HepG2 (cell line): ENCODE results near the gene MSI2. TPM values are rescaled to one million over a fixed set of nuclear protein-coding genes. Genes with fewer than 3 reads are reported as not detected.

Source experiments
- ARNT ChIP-seq: fragments of 450-650 bp; IDR thresholded peaks from 2 replicates; pipeline ENCODE4 v1.6.1; 2017
- BHLHE40 ChIP-seq: IDR thresholded peaks from 2 replicates; pipeline ENCODE4 v1.6.1; 2011; ENCODE audit warnings: low read length, improper control_type of control experiment
- DMTF1 ChIP-seq: sonication (generic); formaldehyde crosslinking; IDR thresholded peaks from 2 replicates; pipeline ENCODE4 v1.4.0; 2020; ENCODE audit warnings: mild to moderate bottlenecking, missing genetic modification reagents
- GABPA ChIP-seq, 2 experiments: IDR thresholded peaks; 2 replicates each; pipeline ENCODE4 v1.6.1; 2011 to 2016; ENCODE audit warnings: low read depth in 2 of 2, low read length in 1 of 2, missing biosample characterization in 1 of 2, missing genetic modification characterization in 1 of 2
- GLI4 ChIP-seq: sonication (generic); formaldehyde crosslinking; IDR thresholded peaks from 2 replicates; pipeline ENCODE4 v1.5.1; 2020; ENCODE audit warnings: missing genetic modification reagents, mild to moderate bottlenecking, moderate library complexity, borderline replicate concordance
- HINFP ChIP-seq: sonication (generic); formaldehyde crosslinking; IDR thresholded peaks from 2 replicates; pipeline ENCODE4 v1.4.0; 2020; ENCODE audit warnings: low read depth, mild to moderate bottlenecking, missing genetic modification reagents
- MLX ChIP-seq: IDR thresholded peaks from 2 replicates; pipeline ENCODE4 v1.6.1; 2016
- PCBP1 ChIP-seq: fragments of 200-400 bp; formaldehyde crosslinking; IDR thresholded peaks from 2 replicates; pipeline ENCODE4 v1.6.1; 2017; ENCODE audit warnings: mild to moderate bottlenecking, low read depth, low read length, borderline replicate concordance
- TFAP4 ChIP-seq: sonication (generic); IDR thresholded peaks from 2 replicates; pipeline ENCODE4 v1.6.1; 2016; ENCODE audit warnings: low read depth, borderline replicate concordance
- ZIK1 ChIP-seq: sonication (generic); formaldehyde crosslinking; IDR thresholded peaks from 2 replicates; pipeline ENCODE4 v1.5.0; 2020; ENCODE audit warnings: mild to moderate bottlenecking, low read depth, missing genetic modification reagents, borderline replicate concordance
- ZKSCAN8 ChIP-seq: IDR thresholded peaks from 2 replicates; pipeline ENCODE4 v1.6.1; 2016; ENCODE audit warnings: borderline replicate concordance, missing genetic modification reagents, missing compliant biosample characterization
- ZNF232 ChIP-seq: sonication (generic); formaldehyde crosslinking; IDR thresholded peaks from 2 replicates; pipeline ENCODE4 v1.4.0; 2020; ENCODE audit warnings: missing genetic modification reagents, borderline replicate concordance
- ZNF256 ChIP-seq: sonication (generic); formaldehyde crosslinking; conservative IDR thresholded peaks from 2 replicates; pipeline ENCODE4 v1.4.0; 2020; ENCODE audit warnings: missing genetic modification reagents
- ZNF317 ChIP-seq: sonication (generic); formaldehyde crosslinking; IDR thresholded peaks from 2 replicates; pipeline ENCODE4 v1.5.0; 2020; ENCODE audit warnings: mild to moderate bottlenecking, missing genetic modification reagents
- ZNF543 ChIP-seq: sonication (generic); formaldehyde crosslinking; IDR thresholded peaks from 2 replicates; pipeline ENCODE4 v1.4.0; 2020; ENCODE audit warnings: mild to moderate bottlenecking, missing genetic modification reagents
- ZNF615 ChIP-seq: sonication (generic); formaldehyde crosslinking; IDR thresholded peaks from 2 replicates; pipeline ENCODE4 v1.5.0; 2020; ENCODE audit warnings: mild to moderate bottlenecking, missing genetic modification reagents, borderline replicate concordance
- ZNF674 ChIP-seq: sonication (generic); formaldehyde crosslinking; IDR thresholded peaks from 2 replicates; pipeline ENCODE4 v1.5.0; 2020; ENCODE audit warnings: low read depth, mild to moderate bottlenecking, missing genetic modification reagents
- polyA plus RNA-seq, 8 experiments: library from polyadenylated mRNA; depleted of rRNA in 3 of 8; stranded (reverse) in 7 of 8; unstranded in 1 of 8; fragments of >200 nt; fragmentation: Illumina TruSeq in 4 of 8; extraction: Trizol in 4 of 8; gene quantifications; 2 replicates each; pipeline versions ENCODE4 v1.2.1 to v1.2.3, GENCODE V29; 2011 to 2016; ENCODE audit warnings: low read depth in 4 of 8, missing spikeins in 1 of 8, mixed read lengths in 1 of 8; ENCODE audit not compliant: insufficient read depth in 1 of 8
- total RNA-seq, 5 experiments: library from RNA; depleted of rRNA; stranded (reverse); fragments of >200 nt; fragmentation: Illumina TruSeq; extraction: Trizol; gene quantifications; 2 replicates each; pipeline ENCODE4 v1.2.3, GENCODE V29; 2016; ENCODE audit warnings: low read depth in 1 of 5
- TF ChIP-seq, protein P1 (sequence below): sonication (generic); formaldehyde crosslinking; IDR thresholded peaks from 2 replicates; pipeline ENCODE4 v1.4.0; 2020; ENCODE audit warnings: missing genetic modification reagents

The MSI2 gene
- total and polyA plus RNA-seq, 2 of the 13 experiments (the other 11 are each of a cell fraction or from before 2014, with no cell fraction given) = 77.5 to 78.4 TPM

- TF ChIP-seq HINFP (0 out of 2 replicates have a peak, but pooled peaks have one; percentile 28), PCBP1 (no peak), ZKSCAN8 (CRISPR knock-in tag) (peak; percentile 88), ZNF317 (peak; percentile 66; the same call in 1 of the 2 replicates), GABPA (IDR thresholded peaks at IDR 0.05; ENCODE audit: low read depth, low read length) (no peak), GABPA (CRISPR knock-in tag; IDR thresholded peaks at IDR 0.05; ENCODE audit: low read depth) (peak; percentile 65; the same call in 1 of the 2 replicates), BHLHE40 (no peak; the same call in 1 of the 2 replicates), ZNF256 (CRISPR knock-in tag) (no peak), MLX (CRISPR knock-in tag) (peak; percentile 23; the same call in 1 of the 2 replicates), TFAP4 (0 out of 2 replicates have a peak, but pooled peaks have one; percentile 63), ZIK1 (CRISPR knock-in tag) (no peak), DMTF1 (no peak), ZNF232 (peak; percentile 46; the same call in 1 of the 2 replicates), GLI4 (CRISPR knock-in tag) (no peak), ZNF615 (CRISPR knock-in tag) (no peak), ZNF674 (CRISPR knock-in tag) (no peak), ZNF543 (CRISPR knock-in tag) (no peak), ARNT (no peak)
- TF ChIP-seq, protein P1, sequence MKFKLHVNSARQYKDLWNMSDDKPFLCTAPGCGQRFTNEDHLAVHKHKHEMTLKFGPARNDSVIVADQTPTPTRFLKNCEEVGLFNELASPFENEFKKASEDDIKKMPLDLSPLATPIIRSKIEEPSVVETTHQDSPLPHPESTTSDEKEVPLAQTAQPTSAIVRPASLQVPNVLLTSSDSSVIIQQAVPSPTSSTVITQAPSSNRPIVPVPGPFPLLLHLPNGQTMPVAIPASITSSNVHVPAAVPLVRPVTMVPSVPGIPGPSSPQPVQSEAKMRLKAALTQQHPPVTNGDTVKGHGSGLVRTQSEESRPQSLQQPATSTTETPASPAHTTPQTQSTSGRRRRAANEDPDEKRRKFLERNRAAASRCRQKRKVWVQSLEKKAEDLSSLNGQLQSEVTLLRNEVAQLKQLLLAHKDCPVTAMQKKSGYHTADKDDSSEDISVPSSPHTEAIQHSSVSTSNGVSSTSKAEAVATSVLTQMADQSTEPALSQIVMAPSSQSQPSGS = peak; percentile 62
These were observed 203.1 kb downstream of the MSI2 start (continued) for GRCh38 chr17:57459286-57459915.
